ENCODE measurements around the gene MARK3.

Gene MARK3

GRCh38 chr14:103532216-103533136 lies 147.3 kb downstream of the MARK3 start:
- peaks cover 4% of the 10 kb centered on the region for H3K79me1 ChIP-seq (ENCODE audit: low read length)
- no peak overlapping the region for H3K18ac ChIP-seq (ENCODE audit: low read length)
- H3K4me2 ChIP-seq (ENCODE audit: low read length) = no peak overlapping the region
- no peak overlapping the region for H2BK120ac ChIP-seq (ENCODE audit: insufficient read depth, low read length, poor library complexity)
- H3K4me3 ChIP-seq (ENCODE audit: low read depth, low read length) = no peak overlapping the region
- no peak overlapping the region for H3K4ac ChIP-seq (ENCODE audit: low read depth, low read length)
- no peak overlapping the region for H3K9ac ChIP-seq (ENCODE audit: low read length)
- H3K14ac ChIP-seq (ENCODE audit: low read length) = no peak overlapping the region
- no peak overlapping the region for H3K23ac ChIP-seq (ENCODE audit: low read length)
- peaks cover 10 to 17% of the 10 kb centered on the region in 2 experiments for H3K36me3 ChIP-seq (ENCODE audit: control insufficient read depth in 1 of 2, insufficient read depth in 2 of 2, low read length in 2 of 2)
- H2BK12ac ChIP-seq (ENCODE audit: low read length) = no peak overlapping the region
- H3K27ac ChIP-seq (ENCODE audit: low read depth, low read length) = no peak overlapping the region
- no peak overlapping the region for H4K12ac ChIP-seq (ENCODE audit: low read depth, low read length)
- no peaks in the 10 kb centered on the region for H3K27me3 ChIP-seq (ENCODE audit: insufficient read depth, low read length)
- H2AK5ac ChIP-seq (ENCODE audit: low read length) = no peak overlapping the region
- peaks cover 5% of the 10 kb centered on the region for H3K79me2 ChIP-seq (ENCODE audit: control insufficient read depth, insufficient read depth, low read length, poor library complexity)
- no peak overlapping the region for H4K91ac ChIP-seq (ENCODE audit: low read depth, low read length)
- no peaks in the 10 kb centered on the region for H3K9me3 ChIP-seq (ENCODE audit: insufficient read depth, low read depth, low read length)
- no peak overlapping the region for H4K8ac ChIP-seq (ENCODE audit: low read depth, low read length)
- no CpG with 5 or more reads among the region's 32 CpGs for WGBS (ENCODE audit: extremely low coverage, insufficient coverage, insufficient read length)
- H3K4me1 ChIP-seq (ENCODE audit: control insufficient read depth in 1 of 2, insufficient read depth in 2 of 2, low read length in 2 of 2) = peaks cover 12 to 14% of the 10 kb centered on the region in 2 experiments
- DNase-seq = no peak
- H2AFZ ChIP-seq (ENCODE audit: insufficient read depth, low read length, poor library complexity) = no peak overlapping the region
- H2BK5ac ChIP-seq (ENCODE audit: low read depth, low read length, poor library complexity) = no peak overlapping the region

DNA sequence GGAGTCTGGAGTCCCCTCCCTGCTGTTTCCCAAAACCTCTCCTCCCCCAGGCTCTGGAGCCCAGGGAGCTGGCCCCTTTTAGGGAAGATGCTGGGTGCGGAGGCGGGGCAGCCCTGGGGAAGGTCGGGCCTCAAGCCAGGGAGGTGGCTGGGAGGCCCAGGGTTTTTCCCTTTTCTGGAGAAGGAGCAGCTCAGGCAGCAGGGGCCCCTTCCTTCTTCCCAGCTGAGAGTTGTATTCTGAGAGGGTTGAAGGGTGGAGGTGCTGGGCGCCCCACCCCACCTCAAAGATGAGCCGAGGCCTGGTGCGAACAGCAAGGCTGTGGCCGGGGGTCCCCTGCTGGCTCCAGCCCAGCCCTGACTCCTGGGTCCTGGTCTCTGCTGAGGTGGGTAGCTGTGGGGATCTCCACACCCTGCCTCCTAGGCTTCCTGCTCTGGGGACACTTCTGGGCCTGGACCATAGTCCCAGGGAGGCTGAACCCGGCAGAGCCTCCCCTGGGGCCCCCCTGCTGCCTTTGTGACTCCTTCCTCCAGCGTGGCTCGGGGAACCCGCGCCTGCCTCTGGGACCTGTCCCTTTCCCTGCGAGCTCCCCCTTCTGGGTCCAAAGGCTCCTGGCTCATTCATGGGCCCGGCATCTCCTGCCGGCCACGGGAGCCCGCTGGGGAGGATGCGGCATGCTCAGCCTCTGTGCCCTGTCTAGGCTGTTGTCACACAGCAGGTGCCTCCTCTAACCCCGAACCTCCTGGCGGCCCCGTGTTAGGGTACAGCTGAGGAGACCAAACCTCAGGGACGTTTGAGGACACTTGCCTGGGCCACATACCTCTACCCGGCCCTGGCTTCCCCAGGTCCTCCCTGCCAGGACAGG lies 148.2 kb downstream of the MARK3 start:
- Histone ChIP-seq H2BK12ac (ENCODE audit: low read length) (no peak overlapping the region), H2AK5ac (ENCODE audit: low read length) (no peak overlapping the region), H3K14ac (ENCODE audit: low read length) (no peak overlapping the region), H4K12ac (ENCODE audit: low read depth, low read length) (no peak overlapping the region), H3K4me1 (ENCODE audit: control insufficient read depth in 1 of 2, insufficient read depth in 2 of 2, low read length in 2 of 2) (peaks cover 8 to 10% of the 10 kb centered on the region in 2 experiments), H3K79me2 (ENCODE audit: control insufficient read depth, insufficient read depth, low read length, poor library complexity) (peaks cover 5% of the 10 kb centered on the region), H3K36me3 (ENCODE audit: control insufficient read depth in 1 of 2, insufficient read depth in 2 of 2, low read length in 2 of 2) (peaks cover 10 to 17% of the 10 kb centered on the region in 2 experiments), H3K4me2 (ENCODE audit: low read length) (no peak overlapping the region), H2BK5ac (ENCODE audit: low read depth, low read length, poor library complexity) (no peak overlapping the region), H3K27me3 (ENCODE audit: insufficient read depth, low read length) (no peaks in the 10 kb centered on the region), H3K79me1 (ENCODE audit: low read length) (peaks cover 4% of the 10 kb centered on the region), H3K9ac (ENCODE audit: low read length) (no peak overlapping the region), H3K9me3 (ENCODE audit: insufficient read depth, low read depth, low read length) (no peaks in the 10 kb centered on the region), H4K91ac (ENCODE audit: low read depth, low read length) (no peak overlapping the region), H3K23ac (ENCODE audit: low read length) (no peak overlapping the region), H4K8ac (ENCODE audit: low read depth, low read length) (no peak overlapping the region), H3K18ac (ENCODE audit: low read length) (no peak overlapping the region), H3K27ac (ENCODE audit: low read depth, low read length) (no peak overlapping the region), H2AFZ (ENCODE audit: insufficient read depth, low read length, poor library complexity) (no peak overlapping the region), H3K4me3 (ENCODE audit: low read depth, low read length) (no peak overlapping the region), H2BK120ac (ENCODE audit: insufficient read depth, low read length, poor library complexity) (no peak overlapping the region), H3K4ac (ENCODE audit: low read depth, low read length) (no peak overlapping the region)
- no CpG with 5 or more reads among the region's 23 CpGs for WGBS (ENCODE audit: extremely low coverage, insufficient coverage, insufficient read length)
- no peak for DNase-seq

DNA sequence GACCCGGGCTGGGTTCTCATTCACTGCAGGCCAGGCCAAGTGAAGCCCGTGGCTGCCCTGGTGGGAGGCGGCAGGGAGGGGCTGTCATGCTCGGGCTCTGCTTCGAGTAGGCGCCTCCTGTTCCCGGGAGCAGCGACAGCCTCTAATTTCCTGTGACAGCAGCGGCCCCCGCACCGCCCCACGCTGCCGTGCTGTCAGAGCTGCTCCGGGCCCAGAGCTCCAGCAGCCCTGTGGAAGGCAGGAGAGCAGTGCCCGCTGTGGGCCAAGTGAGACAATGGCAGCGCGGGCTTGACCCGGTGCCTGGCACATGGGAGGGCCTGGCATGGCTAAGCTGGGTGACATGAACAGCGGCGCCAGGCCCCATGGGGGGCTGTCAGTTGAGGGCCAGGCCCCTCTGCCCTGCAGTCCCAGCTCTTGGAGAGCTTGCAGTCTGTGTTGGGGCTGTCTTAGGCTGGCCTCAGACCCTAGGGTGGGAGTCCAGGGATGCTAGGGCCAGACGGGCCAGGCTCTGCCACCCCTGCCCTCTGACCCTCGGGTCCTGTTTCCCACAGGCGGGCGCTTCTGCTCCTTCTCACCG lies 148.9 kb downstream of the MARK3 start:
- H2BK12ac ChIP-seq (ENCODE audit: low read length) = no peak overlapping the region
- no peak overlapping the region for H3K14ac ChIP-seq (ENCODE audit: low read length)
- no peaks in the 10 kb centered on the region for H3K9me3 ChIP-seq (ENCODE audit: insufficient read depth, low read depth, low read length)
- H3K4me2 ChIP-seq (ENCODE audit: low read length) = no peak overlapping the region
- no CpG with 5 or more reads among the region's 25 CpGs for WGBS (ENCODE audit: extremely low coverage, insufficient coverage, insufficient read length)
- H3K4me1 ChIP-seq (ENCODE audit: control insufficient read depth in 1 of 2, insufficient read depth in 2 of 2, low read length in 2 of 2) = peaks cover 5 to 8% of the 10 kb centered on the region in 2 experiments
- no peak overlapping the region for H2BK120ac ChIP-seq (ENCODE audit: insufficient read depth, low read length, poor library complexity)
- no peak overlapping the region for H2AK5ac ChIP-seq (ENCODE audit: low read length)
- no peak overlapping the region for H4K91ac ChIP-seq (ENCODE audit: low read depth, low read length)
- H2AFZ ChIP-seq (ENCODE audit: insufficient read depth, low read length, poor library complexity) = no peak overlapping the region
- H3K36me3 ChIP-seq (ENCODE audit: control insufficient read depth in 1 of 2, insufficient read depth in 2 of 2, low read length in 2 of 2) = peaks cover 10 to 17% of the 10 kb centered on the region in 2 experiments
- H3K4me3 ChIP-seq (ENCODE audit: low read depth, low read length) = no peak overlapping the region
- no peak overlapping the region for H3K9ac ChIP-seq (ENCODE audit: low read length)
- peaks cover 1% of the 10 kb centered on the region for H3K79me2 ChIP-seq (ENCODE audit: control insufficient read depth, insufficient read depth, low read length, poor library complexity)
- H3K79me1 ChIP-seq (ENCODE audit: low read length) = no peaks in the 10 kb centered on the region
- no peak overlapping the region for H4K8ac ChIP-seq (ENCODE audit: low read depth, low read length)
- H3K27ac ChIP-seq (ENCODE audit: low read depth, low read length) = no peak overlapping the region
- H3K4ac ChIP-seq (ENCODE audit: low read depth, low read length) = no peak overlapping the region
- H3K27me3 ChIP-seq (ENCODE audit: insufficient read depth, low read length) = no peaks in the 10 kb centered on the region
- H2BK5ac ChIP-seq (ENCODE audit: low read depth, low read length, poor library complexity) = no peak overlapping the region
- no peak overlapping the region for H3K23ac ChIP-seq (ENCODE audit: low read length)
- H3K18ac ChIP-seq (ENCODE audit: low read length) = no peak overlapping the region
- DNase-seq = no peak
- no peak overlapping the region for H4K12ac ChIP-seq (ENCODE audit: low read depth, low read length)

GRCh38 chr14:103534576-103535061 lies 149.4 kb downstream of the MARK3 start:
- no peak overlapping the region for H4K91ac ChIP-seq (ENCODE audit: low read depth, low read length)
- no peaks in the 10 kb centered on the region for H3K79me1 ChIP-seq (ENCODE audit: low read length)
- no CpG with 5 or more reads among the region's 22 CpGs for WGBS (ENCODE audit: extremely low coverage, insufficient coverage, insufficient read length)
- H3K9me3 ChIP-seq (ENCODE audit: insufficient read depth, low read depth, low read length) = no peaks in the 10 kb centered on the region
- no peak overlapping the region for H3K4me2 ChIP-seq (ENCODE audit: low read length)
- no peak overlapping the region for H2BK12ac ChIP-seq (ENCODE audit: low read length)
- no peak overlapping the region for H3K23ac ChIP-seq (ENCODE audit: low read length)
- no peak overlapping the region for H2BK120ac ChIP-seq (ENCODE audit: insufficient read depth, low read length, poor library complexity)
- H3K27ac ChIP-seq (ENCODE audit: low read depth, low read length) = no peak overlapping the region
- H3K27me3 ChIP-seq (ENCODE audit: insufficient read depth, low read length) = no peaks in the 10 kb centered on the region
- no peak overlapping the region for H3K14ac ChIP-seq (ENCODE audit: low read length)
- no peak for DNase-seq
- H2AK5ac ChIP-seq (ENCODE audit: low read length) = no peak overlapping the region
- no peak overlapping the region for H3K4me3 ChIP-seq (ENCODE audit: low read depth, low read length)
- no peak overlapping the region for H2BK5ac ChIP-seq (ENCODE audit: low read depth, low read length, poor library complexity)
- no peak overlapping the region for H4K12ac ChIP-seq (ENCODE audit: low read depth, low read length)
- H3K4ac ChIP-seq (ENCODE audit: low read depth, low read length) = no peak overlapping the region
- peaks cover 10 to 17% of the 10 kb centered on the region in 2 experiments for H3K36me3 ChIP-seq (ENCODE audit: control insufficient read depth in 1 of 2, insufficient read depth in 2 of 2, low read length in 2 of 2)
- no peak overlapping the region for H4K8ac ChIP-seq (ENCODE audit: low read depth, low read length)
- no peak overlapping the region for H3K18ac ChIP-seq (ENCODE audit: low read length)
- no peak overlapping the region for H3K9ac ChIP-seq (ENCODE audit: low read length)
- H3K79me2 ChIP-seq (ENCODE audit: control insufficient read depth, insufficient read depth, low read length, poor library complexity) = no peaks in the 10 kb centered on the region
- peaks cover 4 to 6% of the 10 kb centered on the region in 2 experiments for H3K4me1 ChIP-seq (ENCODE audit: control insufficient read depth in 1 of 2, insufficient read depth in 2 of 2, low read length in 2 of 2)
- no peak overlapping the region for H2AFZ ChIP-seq (ENCODE audit: insufficient read depth, low read length, poor library complexity)
